ENCODE data around the gene PCNX3. TPM values are rescaled to one million over a fixed set of nuclear protein-coding genes. Genes with fewer than 3 reads are reported as not detected.
A peak's percentile ranks its signal among the peaks of the same experiment; 100 is the strongest.

The PCNX3 gene
- total and polyA plus RNA-seq, 2 of the 13 experiments (the other 11 are each of a cell fraction or from before 2014, with no cell fraction given) = 16.2 to 23.0 TPM

GRCh38 chr11:65613091-65613928, 2.3 kb upstream of the PCNX3 start (continued):
- no peak for TF ChIP-seq FOXO4 (CRISPR knock-in tag; conservative IDR thresholded peaks at IDR 0.05)
- TF ChIP-seq KIAA2018 (CRISPR knock-in tag; IDR thresholded peaks at IDR 0.05; ENCODE audit: borderline replicate concordance) = no peak
- peak; percentile 38 for TF ChIP-seq RBFOX2 (IDR thresholded peaks at IDR 0.05; ENCODE audit: low read depth, low read length)
- TF ChIP-seq ZNF280B (CRISPR knock-in tag; IDR thresholded peaks at IDR 0.05; ENCODE audit: borderline replicate concordance) = no peak
- no peak for TF ChIP-seq MZF1 (CRISPR knock-in tag; IDR thresholded peaks at IDR 0.05; ENCODE audit: borderline replicate concordance)
